ENCODE results near the gene DICER1.

DICER1 gene

DNA sequence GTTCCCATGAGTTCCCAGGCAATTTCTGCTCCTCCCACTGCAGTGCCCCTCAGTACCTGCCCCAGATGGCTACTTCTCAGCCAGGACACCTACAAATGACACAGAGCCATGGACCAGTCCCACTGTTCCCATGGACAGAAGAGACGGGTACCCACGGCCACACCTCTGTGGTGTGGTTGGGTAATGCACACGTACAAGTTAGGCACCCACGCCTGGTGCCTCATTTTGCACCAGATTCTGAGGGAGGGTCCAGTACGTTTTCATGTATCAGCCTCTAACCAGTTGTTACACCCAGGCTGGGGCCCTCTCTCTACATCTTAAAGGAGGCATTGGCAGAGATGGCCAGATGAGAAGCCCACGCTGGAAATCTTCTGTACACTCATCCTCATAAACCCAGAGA lies 114.0 kb downstream of the DICER1 start:
- DNase-seq (ENCODE audit: low read depth in 1 of 2, low spot score in 1 of 2), result no peak

DNA sequence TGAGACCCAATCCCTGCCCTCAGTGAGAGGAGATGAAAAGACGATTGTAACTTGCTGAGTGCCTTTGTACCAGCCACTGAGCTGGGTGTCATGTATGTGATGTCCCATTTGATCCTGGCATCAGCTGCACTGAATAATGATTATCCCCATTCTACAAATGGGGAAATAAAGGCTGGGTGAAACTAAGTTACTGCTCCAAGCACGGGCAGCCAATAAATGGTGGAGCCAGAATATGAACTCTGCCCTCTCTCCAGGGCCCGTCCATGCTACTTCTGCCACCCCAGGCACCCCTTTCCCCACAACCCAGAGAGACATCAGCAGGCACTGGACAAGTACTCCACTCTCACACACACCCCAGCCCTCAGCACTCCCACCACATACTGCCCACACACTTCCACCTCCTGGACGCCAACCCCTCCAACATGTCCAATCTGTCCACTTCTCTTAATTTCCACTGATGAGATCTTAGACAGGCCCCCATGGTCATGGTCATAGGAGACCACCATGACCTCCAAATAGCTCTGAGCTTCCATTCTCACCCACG lies 115.8 kb downstream of the DICER1 start:
- no peak for DNase-seq (ENCODE audit: low read depth in 1 of 2, low spot score in 1 of 2)

DNA sequence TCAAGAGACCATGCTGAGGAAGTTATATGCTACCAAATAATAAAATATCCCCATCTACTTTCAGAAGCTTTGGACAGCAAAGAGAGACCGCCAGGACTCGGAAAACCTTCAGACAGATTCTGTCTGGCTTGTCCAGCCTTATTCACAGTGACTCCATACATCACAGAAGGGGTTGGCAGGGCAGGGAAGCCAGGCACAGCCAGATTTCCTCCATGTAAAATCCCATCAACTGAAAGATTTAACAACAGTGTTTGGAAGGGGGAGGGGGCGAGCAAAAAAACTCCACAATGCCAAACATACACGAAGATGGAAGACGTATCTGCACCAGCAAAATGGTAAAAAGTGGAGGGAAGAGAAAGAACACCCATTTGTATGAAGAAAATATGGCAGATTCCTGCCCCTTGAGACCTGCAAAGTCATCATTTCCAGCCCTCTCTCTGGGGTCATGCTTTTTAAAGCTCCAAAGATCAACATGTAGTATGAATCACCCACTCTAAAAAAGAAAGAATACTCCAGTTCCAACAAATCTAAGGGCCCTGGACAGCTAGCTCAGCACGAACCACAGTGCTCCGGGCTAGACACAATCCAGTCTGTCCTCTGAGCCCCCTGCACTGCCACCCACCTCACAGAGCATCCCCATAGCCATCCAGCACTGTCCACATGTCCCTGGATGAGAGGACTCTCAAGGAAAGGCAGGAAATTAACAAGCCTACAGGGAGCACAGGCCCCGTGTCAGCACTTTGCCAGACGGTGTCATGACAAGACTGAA lies 116.4 kb downstream of the DICER1 start:
- no peak for DNase-seq (ENCODE audit: low read depth in 1 of 2, low spot score in 1 of 2)

DNA sequence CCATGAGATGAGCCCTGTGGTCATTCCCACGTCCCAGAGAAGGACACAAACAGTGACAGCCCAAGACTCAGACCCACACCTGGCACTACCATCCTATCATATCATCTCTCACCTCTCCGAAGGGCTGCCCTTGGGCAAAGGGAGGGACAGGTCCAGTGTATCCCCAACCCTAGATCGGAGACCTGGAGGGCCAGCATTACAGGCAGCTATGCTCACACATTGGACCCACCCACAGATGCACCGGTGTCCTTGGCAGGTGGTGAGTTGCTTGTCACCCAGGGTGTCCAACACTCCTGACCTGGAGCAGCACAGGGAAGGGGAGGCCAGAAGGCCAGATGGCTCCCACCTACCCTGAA lies 117.4 kb downstream of the DICER1 start:
- DNase-seq (ENCODE audit: low read depth in 1 of 2, low spot score in 1 of 2), result no peak

DNA sequence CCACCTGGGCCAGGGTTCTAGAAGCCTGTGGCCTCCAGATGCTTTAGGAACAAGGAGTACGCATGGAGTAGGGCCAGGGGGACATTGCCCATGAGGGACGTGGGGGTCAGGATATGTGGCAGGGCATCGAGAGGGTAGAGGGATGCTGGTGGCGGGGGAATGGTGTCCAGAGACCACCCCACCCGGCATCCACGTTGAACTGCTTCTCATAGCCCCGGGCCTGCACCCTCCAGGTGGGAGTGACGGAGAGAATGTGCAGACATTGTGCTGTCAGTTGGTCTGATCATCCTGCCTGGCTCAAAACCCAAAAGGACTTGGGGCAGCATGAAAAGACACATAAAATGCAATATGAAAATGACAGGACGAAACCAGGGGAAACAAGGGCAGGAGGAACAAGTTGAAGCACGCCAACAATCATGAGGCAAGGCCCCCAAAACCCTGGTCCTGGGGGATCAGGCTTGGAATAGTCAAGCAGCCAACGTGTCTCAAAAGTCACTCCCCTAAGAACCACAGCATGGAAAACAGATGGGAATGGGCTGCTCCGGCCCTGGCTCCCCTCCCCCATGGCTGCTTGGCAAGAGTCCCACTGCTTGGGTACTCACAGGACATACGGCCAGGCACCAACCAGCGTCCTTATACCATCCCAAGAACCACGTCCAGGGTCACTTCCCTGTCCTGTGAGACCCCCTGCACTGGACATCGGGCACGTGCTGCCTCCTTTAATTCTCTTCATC lies 117.9 kb downstream of the DICER1 start:
- no peak for DNase-seq (ENCODE audit: low read depth in 1 of 2, low spot score in 1 of 2)

DNA sequence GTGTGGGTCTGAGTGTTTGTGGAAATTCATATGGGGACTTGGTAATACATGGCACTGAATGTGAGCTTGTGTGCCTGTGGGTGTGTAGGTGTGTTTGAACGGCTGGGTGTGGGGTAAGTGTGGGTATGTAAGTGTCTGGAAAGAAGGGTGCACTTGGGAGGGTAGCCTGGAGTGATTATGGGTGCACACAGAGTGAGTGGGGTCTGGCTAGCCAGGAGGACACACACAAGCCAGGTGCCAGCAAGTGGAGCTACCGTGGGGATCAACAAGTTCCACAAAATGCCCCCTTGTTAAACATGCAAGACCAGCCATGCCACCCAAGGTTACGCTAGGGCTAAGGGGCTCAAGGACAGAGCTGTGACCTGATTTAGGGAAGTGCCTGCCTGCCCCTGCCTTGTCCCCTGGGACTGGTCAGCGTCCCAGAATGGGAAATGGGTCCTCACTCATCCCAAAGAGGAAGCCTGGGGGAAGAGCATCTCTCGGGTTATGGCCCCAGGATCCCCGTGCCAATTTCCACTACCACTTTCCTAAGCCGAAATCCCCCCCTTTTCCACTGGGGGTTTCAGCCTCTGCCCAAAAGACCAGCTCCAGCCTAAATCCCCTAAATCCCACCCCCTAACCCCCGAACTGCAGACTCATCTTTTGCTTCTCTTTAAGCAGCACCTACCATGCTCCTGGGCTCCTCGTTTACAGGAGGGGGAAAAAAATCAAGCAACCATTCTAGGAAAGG lies 118.6 kb downstream of the DICER1 start:
- no peak for DNase-seq (ENCODE audit: low read depth in 1 of 2, low spot score in 1 of 2)

DNA sequence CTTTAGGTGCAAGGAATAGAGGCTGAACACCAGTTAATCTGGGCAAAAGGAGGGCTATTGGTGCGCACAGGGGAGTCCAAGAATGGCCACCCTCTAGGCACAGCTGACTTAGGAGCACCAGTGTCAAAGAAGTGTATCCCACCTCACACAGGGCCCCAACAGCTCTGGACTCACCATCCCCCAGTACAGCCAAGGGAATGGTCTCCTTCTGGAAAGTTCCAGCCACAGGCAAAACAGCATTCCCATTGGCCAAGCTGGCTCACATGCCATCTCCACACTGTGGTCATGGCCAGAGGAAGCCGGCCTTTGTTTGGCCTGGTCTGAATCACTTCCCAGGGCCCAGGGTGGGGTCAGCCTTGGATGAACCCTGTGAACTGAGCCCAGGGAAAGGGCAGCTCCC lies 120.1 kb downstream of the DICER1 start:
- no peak for DNase-seq (ENCODE audit: low read depth in 1 of 2, low spot score in 1 of 2)

Data from stimulated activated CD4-positive, alpha-beta T cell treated with anti-CD3 and anti-CD28 coated beads, Interleukin-15, amount 100 ng/mL, for 1 hour (primary cell).